AG08395 (cell line): ENCODE data around the gene TADA2B.

Experiments
- DNase-seq: peaks from one replicate; pipeline ENCODE4 v3.0.0; 2012; ENCODE audit warnings: mixed read lengths, low spot score

TADA2B gene

DNA sequence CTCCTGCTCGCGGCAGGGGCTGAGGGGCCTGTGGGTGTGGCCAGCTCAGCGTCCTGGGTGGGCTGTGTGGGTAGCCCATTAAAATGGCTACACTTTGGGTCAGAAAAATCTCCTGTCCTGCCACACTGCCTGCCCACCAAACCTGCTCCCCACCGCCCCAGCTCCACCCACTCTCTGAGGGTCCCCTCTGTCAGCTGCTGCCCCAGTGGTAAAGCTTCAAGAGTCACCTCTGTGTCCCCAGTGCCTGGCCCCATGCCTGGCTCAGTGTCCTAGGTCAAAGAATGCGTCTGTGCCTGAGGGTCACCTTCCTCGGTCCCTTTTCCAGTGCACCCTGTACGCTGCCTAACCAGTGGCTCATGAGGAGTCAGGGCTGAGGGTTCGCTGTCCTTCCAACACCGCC, 24.9 kb upstream of the TADA2B start:
- no peak for DNase-seq

DNA sequence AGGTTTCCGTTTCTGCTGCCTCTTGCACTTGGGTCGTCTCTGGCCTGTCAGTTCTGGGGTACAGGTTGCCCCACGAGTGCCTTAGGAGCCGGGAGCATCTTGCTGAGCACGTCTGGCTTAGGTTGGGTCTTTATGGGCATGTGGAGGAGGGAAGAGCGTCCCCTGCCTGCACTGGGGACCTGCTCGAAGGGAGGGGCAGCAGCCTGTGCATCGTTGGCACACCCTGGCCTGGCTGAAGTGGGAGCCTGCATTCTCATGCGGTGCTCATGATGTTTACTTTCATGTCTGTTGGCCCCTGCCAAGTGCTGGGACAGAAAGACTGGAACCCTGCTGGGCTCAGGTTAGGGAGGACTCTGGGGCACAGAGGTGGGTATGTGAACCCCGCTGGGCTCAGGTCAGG, 23.8 kb upstream of the TADA2B start:
- no peak for DNase-seq

DNA sequence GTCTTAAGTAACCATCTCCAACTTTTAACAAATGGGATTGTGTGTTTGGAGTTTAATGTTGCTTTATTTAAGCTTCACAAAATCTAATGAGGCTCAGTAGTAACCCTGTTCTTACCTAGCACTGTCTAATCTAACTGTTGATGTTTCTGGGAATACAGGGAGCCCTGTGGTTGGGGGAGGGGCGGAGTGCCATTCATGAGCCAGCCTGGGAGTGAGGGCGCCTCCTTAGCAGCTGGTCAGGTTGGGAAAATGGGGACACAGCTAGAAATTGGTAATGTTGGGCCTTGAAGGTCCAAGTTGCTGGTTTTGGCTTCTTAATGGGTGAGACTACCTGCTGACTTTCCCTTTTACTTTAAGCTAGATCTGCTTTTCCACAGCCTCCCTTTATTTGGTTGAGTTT, 22.9 kb upstream of the TADA2B start:
- no peak for DNase-seq

DNA sequence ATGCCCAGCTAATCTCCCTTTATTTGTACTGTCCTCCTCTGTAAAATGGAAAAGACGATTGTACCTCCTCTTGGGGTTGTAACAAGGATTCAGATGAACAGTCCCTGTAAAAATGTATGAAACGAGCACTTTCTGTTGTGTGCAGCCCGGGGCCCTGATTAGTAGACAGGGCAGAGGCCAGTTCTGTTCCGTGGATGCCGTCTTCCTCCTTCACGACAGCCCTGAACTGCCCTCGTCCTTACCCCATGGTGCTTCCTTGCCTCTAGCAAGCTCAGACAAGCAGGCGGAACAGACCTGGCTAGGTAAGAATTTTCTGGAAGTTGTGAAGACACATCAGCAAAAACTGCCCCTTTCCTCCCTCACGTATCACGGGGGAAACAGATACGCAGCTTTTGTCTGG, 22.3 kb upstream of the TADA2B start:
- DNase-seq: no peak

DNA sequence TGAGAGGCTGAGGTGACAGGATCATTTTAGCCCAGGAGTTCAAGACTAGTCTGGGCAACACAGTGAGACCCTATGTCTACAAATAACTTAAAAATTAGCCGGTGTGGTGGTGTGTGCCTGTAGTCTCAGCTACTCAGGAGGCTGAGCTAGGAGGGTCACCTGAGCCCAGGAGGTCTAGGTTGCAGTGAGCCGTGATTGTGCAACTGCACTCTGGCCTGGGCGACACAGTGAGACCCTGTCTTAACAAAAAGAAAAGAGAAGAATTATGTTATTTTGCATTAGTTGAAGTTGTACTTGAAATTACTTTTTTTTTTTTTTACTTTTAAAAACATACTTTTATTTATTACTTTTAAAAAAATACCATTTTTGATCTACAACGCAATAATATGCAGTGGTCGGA, 21.8 kb upstream of the TADA2B start:
- DNase-seq: no peak

DNA sequence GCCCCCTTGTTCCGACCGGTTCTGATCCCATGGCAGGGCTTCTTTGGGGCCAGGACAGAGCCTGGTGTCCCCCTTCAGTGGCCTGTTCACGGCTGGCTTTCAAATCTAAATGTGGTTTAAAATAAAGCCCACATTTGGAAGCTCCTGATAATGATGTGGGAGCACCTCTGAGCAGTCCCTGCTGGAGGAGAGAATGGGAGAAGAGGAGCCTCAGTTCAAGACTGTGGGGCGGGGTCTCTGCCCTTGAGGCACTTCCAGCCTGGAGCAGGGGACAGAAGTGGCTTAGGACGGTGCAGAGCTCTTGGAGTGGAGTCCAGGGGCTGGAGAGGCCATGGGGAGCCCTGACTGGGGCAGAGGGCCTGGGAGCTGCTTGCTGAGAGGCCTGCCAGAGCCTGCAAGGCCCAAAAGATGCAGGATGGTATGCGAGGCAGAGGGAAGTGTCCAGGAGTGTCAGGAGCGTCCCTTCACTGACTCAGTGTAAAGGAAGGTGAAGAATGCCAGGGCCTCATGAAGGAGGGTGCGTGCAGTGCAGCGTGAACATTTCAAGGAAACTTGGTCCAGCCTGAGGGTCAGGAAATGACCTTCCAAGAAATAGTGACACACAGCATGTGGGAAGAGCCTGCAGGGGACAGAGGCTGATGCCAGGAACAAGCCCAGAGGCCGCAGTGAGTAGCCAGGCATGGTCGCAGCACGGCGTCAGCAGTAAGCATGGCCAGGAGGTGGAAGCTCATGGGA, 21.1 kb upstream of the TADA2B start:
- peak; percentile 93 for DNase-seq

DNA sequence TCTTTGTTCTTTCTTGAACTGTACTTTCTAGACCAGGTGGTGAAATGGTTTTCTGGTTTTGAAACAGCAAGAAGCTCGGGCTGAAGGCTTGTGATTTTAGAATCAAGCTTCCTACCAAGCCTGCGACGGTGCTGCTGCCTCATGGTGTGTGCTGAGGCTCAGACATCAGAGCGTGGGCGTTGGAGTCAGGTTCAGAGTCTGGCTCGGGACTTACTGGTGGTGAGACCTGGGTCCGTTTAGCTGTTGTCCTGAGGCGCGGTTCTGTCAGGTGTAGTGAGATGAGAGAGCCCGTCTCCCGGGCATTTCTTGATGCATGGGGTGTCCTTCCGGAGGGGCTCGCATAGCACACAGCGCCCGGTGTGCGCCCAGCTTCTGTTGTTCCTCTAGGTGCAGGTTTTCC, 19.7 kb upstream of the TADA2B start:
- no peak for DNase-seq

DNA sequence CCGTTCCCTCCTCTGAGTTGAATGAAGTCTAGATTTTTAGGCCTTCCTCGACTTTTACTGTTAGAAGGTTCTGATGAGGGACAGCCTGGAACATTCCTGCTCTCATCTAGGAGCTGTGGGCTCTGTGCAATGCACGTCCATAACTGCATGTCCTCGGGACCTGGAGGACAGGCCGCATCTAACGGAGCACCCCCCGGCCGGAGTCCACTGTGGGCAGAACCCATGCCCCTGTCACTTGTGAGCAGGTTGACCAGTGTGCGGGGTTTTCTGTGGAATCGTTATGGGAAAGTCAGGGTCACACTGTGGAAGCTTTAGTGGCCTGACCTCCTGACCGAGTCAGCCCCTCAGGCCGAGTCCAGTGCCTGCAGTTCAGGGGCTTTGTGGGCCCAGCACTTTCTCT, 19.3 kb upstream of the TADA2B start:
- no peak for DNase-seq

DNA sequence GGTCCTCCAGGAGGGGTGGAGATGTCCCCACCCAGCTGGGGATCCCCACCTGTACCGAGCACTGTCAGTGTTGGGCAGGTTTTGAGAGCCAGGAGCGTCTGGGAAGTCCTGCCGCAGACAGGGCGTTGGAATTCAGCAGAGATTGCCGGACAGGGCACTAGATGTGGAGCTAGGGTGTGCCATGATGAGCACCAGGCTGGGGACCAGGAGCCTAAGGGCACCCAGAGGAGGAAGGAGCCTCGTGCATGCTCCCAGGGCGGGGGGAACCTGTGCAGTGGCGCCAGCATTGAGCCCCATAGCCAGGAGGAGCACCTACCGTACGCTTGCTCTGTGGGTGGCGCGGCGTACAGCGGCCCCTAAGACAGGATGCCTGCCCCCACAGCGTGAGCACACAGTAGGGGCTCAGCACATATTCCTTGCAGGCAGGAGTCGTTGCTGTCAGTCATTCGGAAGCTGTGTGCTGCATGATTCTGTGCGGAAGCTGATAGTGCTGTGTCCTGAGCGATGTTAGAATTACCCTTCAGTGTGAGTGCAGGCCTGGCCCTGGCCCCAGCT, 18.8 kb upstream of the TADA2B start:
- DNase-seq: no peak

DNA sequence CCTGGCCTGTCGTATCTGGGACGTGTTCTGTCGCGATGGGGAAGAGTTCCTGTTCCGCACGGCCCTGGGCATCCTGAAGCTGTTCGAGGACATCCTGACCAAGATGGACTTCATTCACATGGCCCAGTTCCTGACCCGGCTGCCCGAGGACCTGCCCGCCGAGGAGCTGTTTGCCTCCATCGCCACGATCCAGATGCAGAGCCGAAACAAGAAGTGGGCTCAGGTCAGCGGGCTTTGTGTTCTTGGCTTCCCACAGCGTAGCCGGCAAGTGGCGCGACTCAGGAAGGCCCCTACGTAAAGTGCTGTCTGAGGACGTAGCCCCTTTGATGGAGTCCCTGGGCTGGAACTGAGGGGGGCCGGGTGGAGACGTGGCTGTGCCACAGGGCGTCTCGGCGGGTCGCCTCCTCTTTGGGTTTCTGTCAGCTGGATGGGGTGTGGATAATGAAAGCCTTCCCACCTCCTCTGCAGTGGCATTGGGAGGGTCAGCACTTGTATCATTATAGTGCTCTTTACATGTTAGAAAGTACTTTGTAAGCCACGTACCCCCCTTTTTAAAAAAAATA, 18.1 kb upstream of the TADA2B start:
- no peak for DNase-seq

DNA sequence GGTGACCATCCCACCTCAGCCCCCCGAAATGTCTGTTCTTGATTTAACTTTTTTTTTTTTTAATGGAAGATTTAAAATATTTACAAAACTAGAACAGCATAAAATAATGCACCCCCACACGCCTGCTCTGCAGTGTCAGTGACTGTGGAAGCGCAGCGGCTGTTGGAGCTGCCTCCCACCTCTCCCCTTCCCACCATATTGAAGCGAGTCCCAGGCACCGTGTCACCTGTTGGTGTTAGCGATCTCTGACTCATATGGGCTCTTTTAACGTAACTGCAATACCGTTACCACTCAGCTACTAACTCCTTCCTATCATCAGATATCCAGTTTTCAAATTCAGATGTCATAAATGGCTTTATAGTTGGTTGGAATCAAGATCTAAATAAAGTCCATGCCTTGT, 17.1 kb upstream of the TADA2B start:
- DNase-seq: no peak

DNA sequence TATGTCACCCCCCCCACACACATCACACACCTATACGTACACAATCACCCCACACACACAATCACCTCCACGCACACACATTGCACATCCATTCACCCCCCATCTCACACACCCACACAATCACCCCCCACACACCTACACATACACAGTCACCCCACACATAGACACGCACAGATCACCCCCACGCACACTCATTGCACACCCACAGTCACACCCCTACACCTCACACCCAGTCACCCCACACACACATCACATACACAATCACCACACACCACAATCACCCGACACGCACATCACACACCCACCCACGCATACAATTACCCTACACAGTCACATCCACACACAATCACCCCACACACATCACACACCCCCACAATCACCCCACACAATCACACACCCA, 15.9 kb upstream of the TADA2B start:
- DNase-seq: no peak

DNA sequence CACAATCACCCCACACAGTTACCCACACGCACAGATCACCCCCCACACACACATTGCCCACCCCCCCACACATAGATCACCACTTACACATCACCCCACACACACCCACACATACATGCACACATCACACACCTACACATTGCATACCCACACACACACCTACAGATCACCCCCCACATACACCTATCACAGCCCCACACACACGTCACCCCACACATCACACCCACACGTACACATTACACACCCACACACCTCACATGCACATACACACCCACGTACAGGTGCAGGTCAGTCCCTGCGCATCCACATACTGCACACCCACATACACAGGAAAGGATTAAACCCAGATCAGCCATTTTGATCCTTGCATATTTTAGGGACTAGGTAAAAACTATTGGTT, 15.3 kb upstream of the TADA2B start:
- no peak for DNase-seq

DNA sequence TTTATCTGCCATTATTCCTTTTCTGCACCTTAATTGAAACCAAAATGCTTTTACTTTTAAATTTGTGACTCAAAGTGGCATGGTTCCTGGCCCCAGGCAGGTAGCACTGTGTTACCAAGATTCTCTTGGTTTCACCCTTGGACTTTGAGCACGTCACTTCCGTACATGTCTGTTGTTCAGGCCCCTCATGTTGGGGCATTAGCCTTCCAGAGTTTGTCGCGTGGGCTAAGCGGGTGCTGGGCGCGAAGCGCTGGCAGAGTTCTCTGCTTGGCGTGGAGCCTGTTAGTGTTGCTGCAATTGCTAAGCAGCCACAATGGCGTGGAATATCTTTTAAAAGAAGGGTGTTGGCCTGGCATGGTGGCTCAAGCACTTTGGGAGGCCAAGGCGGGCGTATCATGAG, 14.0 kb upstream of the TADA2B start:
- DNase-seq: no peak

DNA sequence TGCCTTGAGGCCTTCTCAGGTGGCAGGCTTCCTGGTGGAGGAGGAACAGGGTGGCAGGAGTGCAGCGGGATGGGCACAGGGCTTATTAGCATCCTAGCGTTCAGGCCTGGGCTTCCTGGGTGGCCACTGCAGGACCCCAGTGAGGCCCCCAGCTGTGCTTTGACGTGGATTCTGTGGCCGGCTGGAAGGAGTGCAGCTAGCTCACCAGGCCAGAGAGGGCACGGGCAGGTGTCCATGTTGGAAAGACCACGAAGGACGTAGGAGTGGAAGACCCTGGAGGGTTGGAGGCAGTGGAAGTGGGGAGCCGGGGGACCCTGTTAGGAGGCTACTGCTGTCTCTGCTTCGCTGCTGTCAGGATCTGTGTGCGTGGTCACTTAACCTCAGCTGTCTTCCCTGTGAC, 13.3 kb upstream of the TADA2B start:
- no peak for DNase-seq

DNA sequence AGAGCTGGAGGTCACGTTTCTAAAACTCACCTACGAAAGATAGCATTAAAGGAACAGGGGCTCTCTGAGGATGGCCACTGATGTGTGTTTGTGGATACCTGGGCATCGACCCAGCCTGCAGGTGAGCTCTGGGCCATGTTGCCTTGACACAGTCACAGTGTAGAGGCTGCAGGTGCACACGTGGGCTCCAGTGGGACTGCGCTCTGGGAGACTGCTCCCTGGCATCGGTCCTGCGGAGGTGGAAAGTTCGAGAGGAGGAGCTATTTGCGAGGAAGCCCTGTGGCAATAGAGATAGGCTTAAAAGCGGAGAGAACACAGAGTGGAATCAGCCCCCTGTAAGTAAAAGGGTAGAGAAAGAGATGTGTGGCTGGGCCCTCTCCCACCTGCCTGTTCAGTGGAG, 12.3 kb upstream of the TADA2B start:
- no peak for DNase-seq

DNA sequence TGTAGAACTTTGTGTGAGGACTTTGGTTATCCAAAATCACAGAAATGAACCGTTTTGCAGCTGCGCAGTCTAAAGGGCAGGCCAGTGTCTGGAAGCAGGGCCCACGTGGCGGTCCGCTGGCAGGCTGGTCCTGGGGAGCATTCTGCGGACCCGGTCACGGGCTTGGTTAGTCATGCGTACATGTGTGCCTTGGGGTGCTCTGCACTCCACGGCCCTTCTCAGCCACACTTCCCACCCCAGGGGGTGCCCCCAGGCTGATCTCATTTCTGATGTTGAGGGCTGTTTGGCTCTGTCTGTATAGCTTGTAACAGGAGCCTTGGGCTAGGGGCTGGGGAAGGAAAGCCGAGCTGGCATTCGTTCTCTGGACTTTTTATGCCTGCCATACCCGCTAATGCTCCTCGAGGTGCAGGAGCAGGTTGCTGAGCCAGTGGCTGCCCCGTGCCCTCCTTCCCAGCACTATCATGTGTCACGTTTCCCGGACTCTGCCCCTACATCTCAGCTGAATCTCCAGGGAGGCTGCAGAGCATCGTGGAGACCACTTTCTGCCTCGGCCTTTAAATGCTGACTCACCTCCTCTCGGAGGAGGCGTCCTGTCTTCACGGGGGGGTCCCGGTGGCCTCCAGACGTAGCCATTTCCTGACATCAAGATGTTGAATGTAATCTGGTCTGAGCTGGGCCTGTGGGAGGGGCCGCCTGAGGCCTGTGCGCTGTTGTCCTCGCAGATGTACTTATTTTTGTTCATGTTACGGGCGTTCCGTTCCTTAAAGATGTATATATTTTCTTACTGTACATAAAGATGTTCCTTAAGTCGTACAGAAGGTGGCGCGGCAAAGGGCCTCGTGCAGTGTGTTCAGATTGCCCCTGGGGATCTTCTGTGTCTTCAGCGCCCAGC, 11.4 kb upstream of the TADA2B start:
- DNase-seq: no peak

DNA sequence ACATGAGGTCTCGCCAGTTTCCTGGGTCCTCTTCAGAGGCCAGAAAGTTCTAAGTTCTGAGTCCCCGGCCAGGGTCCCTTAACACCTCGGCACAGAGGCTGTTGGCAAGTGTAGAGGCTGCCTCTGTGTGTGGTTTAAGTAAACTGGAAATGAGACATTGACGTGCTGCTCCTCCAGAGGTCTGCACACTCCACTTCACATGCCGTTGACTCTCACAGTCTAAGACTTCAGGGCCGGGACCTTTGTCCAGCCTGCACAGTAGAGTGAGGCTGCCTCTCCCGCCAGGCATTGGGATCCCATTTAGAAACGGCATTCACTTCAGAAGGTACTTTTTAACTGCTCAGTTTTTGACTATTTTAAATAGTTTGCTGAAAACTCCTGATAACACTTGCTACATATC, 10.6 kb upstream of the TADA2B start:
- no peak for DNase-seq

DNA sequence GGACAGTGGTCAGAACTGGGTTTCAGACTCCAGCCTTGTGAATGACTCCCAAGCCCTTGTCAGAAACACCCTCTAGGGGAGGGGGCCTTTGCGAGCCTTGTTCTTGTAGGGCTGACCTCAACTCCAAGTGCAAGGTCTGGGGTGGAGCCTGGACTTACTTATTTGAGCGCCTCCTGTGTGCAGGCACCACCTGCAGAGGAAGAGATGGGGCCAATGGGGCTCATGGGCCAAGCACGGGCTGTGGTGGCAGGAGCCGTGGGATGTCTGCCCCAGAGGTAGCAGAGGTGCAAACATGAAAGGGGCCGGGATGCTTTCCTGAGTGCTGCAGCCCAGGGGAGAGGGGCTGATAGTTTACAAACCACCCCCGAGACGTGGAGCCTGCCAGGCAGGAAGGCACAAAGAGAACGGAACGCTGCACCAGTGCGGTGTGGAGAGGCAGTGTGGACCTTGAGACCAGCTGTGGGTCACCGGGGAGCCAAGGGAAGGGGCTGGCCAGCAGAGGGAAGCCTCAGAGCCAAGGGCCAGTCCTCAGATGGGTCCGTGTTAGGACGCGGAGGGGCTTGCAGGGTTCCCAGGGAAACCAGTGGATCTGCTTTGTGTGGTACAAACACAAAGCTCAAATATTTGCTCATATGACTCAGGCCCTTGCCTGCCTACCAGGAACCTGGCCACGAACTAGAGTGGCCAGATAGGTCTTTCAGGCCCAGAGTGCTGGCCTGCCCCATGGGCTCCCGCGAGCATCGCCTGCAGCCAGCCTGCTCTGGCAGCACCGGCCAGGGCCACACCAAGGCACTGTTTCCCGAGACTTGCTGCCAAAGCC, 8.7 kb upstream of the TADA2B start:
- DNase-seq: peak; percentile 76

DNA sequence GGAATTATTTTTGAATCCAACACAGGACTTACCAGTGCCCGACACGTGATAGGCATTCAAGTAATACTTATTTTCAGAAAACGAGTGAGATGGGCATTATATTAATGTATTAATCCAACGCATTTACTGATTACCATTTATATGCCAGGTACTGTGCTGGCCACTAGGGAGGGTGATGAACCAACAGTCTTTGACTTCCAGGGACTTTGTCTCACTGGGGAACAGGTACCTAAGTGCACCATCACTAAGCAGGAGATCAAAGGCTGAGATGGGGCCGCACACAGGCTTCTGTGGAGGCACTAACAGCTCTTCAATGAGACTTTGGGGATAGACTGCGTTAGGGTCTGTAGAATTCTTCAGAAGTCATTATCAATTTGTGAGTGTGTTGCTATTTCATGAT, 5.7 kb upstream of the TADA2B start:
- DNase-seq: no peak

DNA sequence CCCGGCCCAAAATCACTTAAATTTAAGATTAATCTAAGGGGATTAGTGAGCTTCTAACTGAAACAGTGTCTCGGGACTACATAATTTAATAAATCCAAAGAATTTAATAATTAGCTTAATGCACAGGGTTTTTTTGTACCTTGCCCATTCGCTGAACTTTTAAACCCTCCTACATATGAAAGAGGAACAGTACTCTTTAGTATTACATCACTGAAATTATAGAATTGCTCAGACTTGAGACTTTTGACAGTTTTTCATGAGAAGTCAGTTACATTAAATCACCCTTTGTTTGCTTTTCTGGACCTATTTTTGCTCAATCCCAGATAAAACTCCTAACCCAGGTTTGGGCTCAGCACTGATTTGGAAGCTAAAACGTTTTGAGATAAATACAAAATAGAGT, 2.4 kb upstream of the TADA2B start:
- no peak for DNase-seq

DNA sequence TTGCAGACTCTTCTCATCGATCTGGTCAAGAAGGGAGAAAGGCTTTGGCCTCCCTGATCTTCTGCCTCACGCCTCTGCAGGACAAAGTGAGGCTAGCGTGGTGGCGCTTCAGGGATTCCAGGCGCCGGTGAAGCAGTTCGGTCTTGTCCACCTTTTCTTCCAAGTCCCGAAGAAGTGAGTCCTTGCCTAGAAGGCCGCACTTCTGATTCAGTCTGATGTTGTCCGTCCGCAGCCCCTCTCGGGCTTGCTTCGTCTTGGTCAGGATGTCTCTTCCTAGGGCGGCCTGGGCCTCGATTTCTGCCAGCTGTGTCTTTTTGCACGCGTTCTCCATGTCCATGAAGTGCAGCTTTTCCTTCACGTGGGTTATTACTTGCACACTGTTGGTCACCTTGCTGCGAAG, 1.9 kb upstream of the TADA2B start:
- DNase-seq: no peak
